Peyer's patch (tissue), 4 donors: ENCODE results near the gene ANKRD66.

Source experiments
- POLR2A ChIP-seq, 2 donors: fragments of 450-650 bp; IDR thresholded peaks; one replicate each; pipeline ENCODE4 v1.5.1; 2017; ENCODE audit warnings: antibody characterized with exemption in 2 of 2, mild to moderate bottlenecking in 2 of 2, moderate library complexity in 2 of 2
- TF ChIP-seq, protein P1 (sequence below), 6 experiments: fragments of 450-650 bp in 4 of 6; fragments of 200-600 bp in 2 of 6; sonication (generic) in 1 of 6; IDR thresholded peaks; one replicate each; pipeline ENCODE4 v1.5.1; 2017 to 2019; ENCODE audit warnings: antibody characterized with exemption in 6 of 6, mild to moderate bottlenecking in 3 of 6, moderate library complexity in 1 of 6

DNA sequence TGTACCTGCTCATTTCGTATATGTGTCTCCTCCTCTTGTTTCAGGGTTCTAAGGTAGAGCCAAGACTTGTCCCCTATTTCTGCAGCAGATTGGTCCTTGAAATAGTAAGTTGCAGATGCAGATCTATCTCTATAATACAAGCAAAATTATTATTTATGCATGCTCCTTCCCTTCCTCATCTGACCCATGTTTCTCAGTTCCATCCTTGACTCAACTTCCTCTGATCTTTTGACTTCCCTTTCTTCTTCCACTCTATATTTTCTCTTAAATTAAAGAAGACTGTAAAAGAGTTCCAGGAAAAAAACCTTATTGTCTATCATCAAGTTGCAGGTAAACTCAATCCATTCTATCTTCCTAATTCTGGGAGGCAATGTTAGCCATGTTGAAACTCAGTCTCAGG, 35.2 kb upstream of the ANKRD66 start:
- TF ChIP-seq, protein P1, sequence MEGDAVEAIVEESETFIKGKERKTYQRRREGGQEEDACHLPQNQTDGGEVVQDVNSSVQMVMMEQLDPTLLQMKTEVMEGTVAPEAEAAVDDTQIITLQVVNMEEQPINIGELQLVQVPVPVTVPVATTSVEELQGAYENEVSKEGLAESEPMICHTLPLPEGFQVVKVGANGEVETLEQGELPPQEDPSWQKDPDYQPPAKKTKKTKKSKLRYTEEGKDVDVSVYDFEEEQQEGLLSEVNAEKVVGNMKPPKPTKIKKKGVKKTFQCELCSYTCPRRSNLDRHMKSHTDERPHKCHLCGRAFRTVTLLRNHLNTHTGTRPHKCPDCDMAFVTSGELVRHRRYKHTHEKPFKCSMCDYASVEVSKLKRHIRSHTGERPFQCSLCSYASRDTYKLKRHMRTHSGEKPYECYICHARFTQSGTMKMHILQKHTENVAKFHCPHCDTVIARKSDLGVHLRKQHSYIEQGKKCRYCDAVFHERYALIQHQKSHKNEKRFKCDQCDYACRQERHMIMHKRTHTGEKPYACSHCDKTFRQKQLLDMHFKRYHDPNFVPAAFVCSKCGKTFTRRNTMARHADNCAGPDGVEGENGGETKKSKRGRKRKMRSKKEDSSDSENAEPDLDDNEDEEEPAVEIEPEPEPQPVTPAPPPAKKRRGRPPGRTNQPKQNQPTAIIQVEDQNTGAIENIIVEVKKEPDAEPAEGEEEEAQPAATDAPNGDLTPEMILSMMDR (IDR thresholded peaks at IDR 0.05): no peak
- no peak for TF ChIP-seq POLR2A (IDR thresholded peaks at IDR 0.05)
